ENCODE results near the gene ST6GAL1.
"Not testable (repeated sequence)": the region's sequence is repeated elsewhere in the genome, so short reads cannot be mapped to it uniquely, and the experiment has no call there.

ST6GAL1 gene

GRCh38 chr3:186990878-186991308 lies 60.6 kb downstream of the ST6GAL1 start:
- Histone ChIP-seq H3K4me1 (ENCODE audit: insufficient read depth, low read length) (no peaks in the 10 kb centered on the region), H3K9me3 (ENCODE audit: insufficient read depth, low read length, severe bottlenecking) (no peaks in the 10 kb centered on the region), H2AFZ (ENCODE audit: low read depth, low read length) (no peak overlapping the region), H3K9ac (ENCODE audit: low read depth, low read length) (no peak overlapping the region), H3K36me3 (ENCODE audit: insufficient read depth, low read length) (no peaks in the 10 kb centered on the region), H3K27ac (ENCODE audit: low read length) (no peak overlapping the region), H4K20me1 (ENCODE audit: insufficient read depth, low read length) (no peaks in the 10 kb centered on the region), H3K4me3 (ENCODE audit: low read depth in 1 of 2, low read length in 2 of 2) (no peak overlapping the region), H3K27me3 (ENCODE audit: insufficient read depth, low read length, poor library complexity) (peaks cover 3% of the 10 kb centered on the region), H3K4me2 (ENCODE audit: insufficient read depth, low read length) (no peak overlapping the region), H3K79me2 (ENCODE audit: insufficient read depth, low read length) (no peaks in the 10 kb centered on the region)
- no peak for DNase-seq
- TF ChIP-seq, protein P1, sequence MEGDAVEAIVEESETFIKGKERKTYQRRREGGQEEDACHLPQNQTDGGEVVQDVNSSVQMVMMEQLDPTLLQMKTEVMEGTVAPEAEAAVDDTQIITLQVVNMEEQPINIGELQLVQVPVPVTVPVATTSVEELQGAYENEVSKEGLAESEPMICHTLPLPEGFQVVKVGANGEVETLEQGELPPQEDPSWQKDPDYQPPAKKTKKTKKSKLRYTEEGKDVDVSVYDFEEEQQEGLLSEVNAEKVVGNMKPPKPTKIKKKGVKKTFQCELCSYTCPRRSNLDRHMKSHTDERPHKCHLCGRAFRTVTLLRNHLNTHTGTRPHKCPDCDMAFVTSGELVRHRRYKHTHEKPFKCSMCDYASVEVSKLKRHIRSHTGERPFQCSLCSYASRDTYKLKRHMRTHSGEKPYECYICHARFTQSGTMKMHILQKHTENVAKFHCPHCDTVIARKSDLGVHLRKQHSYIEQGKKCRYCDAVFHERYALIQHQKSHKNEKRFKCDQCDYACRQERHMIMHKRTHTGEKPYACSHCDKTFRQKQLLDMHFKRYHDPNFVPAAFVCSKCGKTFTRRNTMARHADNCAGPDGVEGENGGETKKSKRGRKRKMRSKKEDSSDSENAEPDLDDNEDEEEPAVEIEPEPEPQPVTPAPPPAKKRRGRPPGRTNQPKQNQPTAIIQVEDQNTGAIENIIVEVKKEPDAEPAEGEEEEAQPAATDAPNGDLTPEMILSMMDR (IDR thresholded peaks at IDR 0.05; ENCODE audit: borderline replicate concordance, extremely low read depth, low read length, poor library complexity, severe bottlenecking), result no peak
- no peak for TF ChIP-seq EZH2 (IDR thresholded peaks at IDR 0.05; ENCODE audit: borderline replicate concordance, low read depth, low read length, severe bottlenecking)
- no peak for ATAC-seq (ENCODE audit: insufficient read depth, low read depth)

- H3K36me3 ChIP-seq (ENCODE audit: insufficient read depth, low read length), result no peaks in the 10 kb centered on the region
- no peak overlapping the region for H3K4me3 ChIP-seq (ENCODE audit: low read depth in 1 of 2, low read length in 2 of 2)
- no peak overlapping the region for H2AFZ ChIP-seq (ENCODE audit: low read depth, low read length)
- H3K79me2 ChIP-seq (ENCODE audit: insufficient read depth, low read length), result no peaks in the 10 kb centered on the region
- H3K27me3 ChIP-seq (ENCODE audit: insufficient read depth, low read length, poor library complexity), result peaks cover 5% of the 10 kb centered on the region
- no peak for TF ChIP-seq EZH2 (IDR thresholded peaks at IDR 0.05; ENCODE audit: borderline replicate concordance, low read depth, low read length, severe bottlenecking)
- TF ChIP-seq, protein P1 (IDR thresholded peaks at IDR 0.05; ENCODE audit: borderline replicate concordance, extremely low read depth, low read length, poor library complexity, severe bottlenecking), result no peak
- no peaks in the 10 kb centered on the region for H4K20me1 ChIP-seq (ENCODE audit: insufficient read depth, low read length)
- no peak overlapping the region for H3K27ac ChIP-seq (ENCODE audit: low read length)
- DNase-seq, result no peak
- H3K9me3 ChIP-seq (ENCODE audit: insufficient read depth, low read length, severe bottlenecking), result no peaks in the 10 kb centered on the region
- ATAC-seq (ENCODE audit: insufficient read depth, low read depth), result no peak
- no peaks in the 10 kb centered on the region for H3K4me1 ChIP-seq (ENCODE audit: insufficient read depth, low read length)
- H3K4me2 ChIP-seq (ENCODE audit: insufficient read depth, low read length), result no peak overlapping the region
- no peak overlapping the region for H3K9ac ChIP-seq (ENCODE audit: low read depth, low read length)
Measured at GRCh38 chr3:186991470-186991869, 61.1 kb downstream of the ST6GAL1 start.

DNA sequence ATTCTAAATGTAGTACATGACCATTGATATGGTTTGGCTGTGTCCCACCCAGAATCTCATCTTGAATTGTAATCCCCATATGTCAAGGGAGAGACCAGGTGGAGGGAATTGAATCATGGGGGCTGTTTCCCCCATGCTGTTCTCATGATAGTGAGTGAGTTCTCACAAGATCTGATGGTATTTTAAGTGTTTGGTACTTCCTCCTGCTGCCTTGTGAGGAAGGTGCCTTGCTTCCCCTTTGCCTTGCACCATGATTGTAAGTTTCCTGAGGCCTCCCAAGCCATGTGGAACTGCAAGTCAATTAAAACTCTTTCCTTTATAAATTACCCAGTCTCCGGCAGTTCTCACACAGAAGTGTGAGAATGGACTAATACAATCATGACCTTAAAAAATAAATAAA lies 61.8 kb downstream of the ST6GAL1 start:
- not testable (repeated sequence) for H3K79me2 ChIP-seq (ENCODE audit: insufficient read depth, low read length); H4K20me1 ChIP-seq (ENCODE audit: insufficient read depth, low read length); H3K4me1 ChIP-seq (ENCODE audit: insufficient read depth, low read length); H3K4me3 ChIP-seq (ENCODE audit: low read depth in 1 of 2, low read length in 2 of 2); H3K9me3 ChIP-seq (ENCODE audit: insufficient read depth, low read length, severe bottlenecking); H3K27me3 ChIP-seq (ENCODE audit: insufficient read depth, low read length, poor library complexity); H3K27ac ChIP-seq (ENCODE audit: low read length); H3K9ac ChIP-seq (ENCODE audit: low read depth, low read length); DNase-seq; H3K4me2 ChIP-seq (ENCODE audit: insufficient read depth, low read length); H2AFZ ChIP-seq (ENCODE audit: low read depth, low read length); H3K36me3 ChIP-seq (ENCODE audit: insufficient read depth, low read length); ATAC-seq (ENCODE audit: insufficient read depth, low read depth)

GRCh38 chr3:186993210-186993782 lies 63.0 kb downstream of the ST6GAL1 start:
- Histone ChIP-seq H3K4me2 (ENCODE audit: insufficient read depth, low read length) (no peak overlapping the region), H3K27ac (ENCODE audit: low read length) (no peak overlapping the region), H3K27me3 (ENCODE audit: insufficient read depth, low read length, poor library complexity) (peaks cover 6% of the 10 kb centered on the region), H4K20me1 (ENCODE audit: insufficient read depth, low read length) (peaks cover 3% of the 10 kb centered on the region; the same call in 1 of the 2 replicates), H3K9me3 (ENCODE audit: insufficient read depth, low read length, severe bottlenecking) (no peaks in the 10 kb centered on the region), H3K4me1 (ENCODE audit: insufficient read depth, low read length) (no peaks in the 10 kb centered on the region), H3K9ac (ENCODE audit: low read depth, low read length) (no peak overlapping the region), H3K36me3 (ENCODE audit: insufficient read depth, low read length) (no peaks in the 10 kb centered on the region), H2AFZ (ENCODE audit: low read depth, low read length) (no peak overlapping the region), H3K4me3 (ENCODE audit: low read depth in 1 of 2, low read length in 2 of 2) (no peak overlapping the region), H3K79me2 (ENCODE audit: insufficient read depth, low read length) (no peaks in the 10 kb centered on the region)
- DNase-seq, result no peak
- no peak for ATAC-seq (ENCODE audit: insufficient read depth, low read depth)
- TF ChIP-seq, protein P1 (IDR thresholded peaks at IDR 0.05; ENCODE audit: borderline replicate concordance, extremely low read depth, low read length, poor library complexity, severe bottlenecking), result no peak

Measured in DND-41 (cell line).